WTC11 (cell line): ENCODE results near the gene SLAMF1. TPM values are rescaled to one million over a fixed set of nuclear protein-coding genes. Genes with fewer than 3 reads are reported as not detected.

Experiments
- ATAC-seq: fragments of 200-7000 bp; cut with Tn5 transposase; 2 replicates; pipeline ENCODE4 v1.10.0; 2021; ENCODE audit warnings: mild to moderate bottlenecking, moderate library complexity
- CTCF ChIA-PET: fragments of 300-600 bp; sonication (Branson Sonifier 250); formaldehyde crosslinking; loops from one replicate; lab custom pipeline; 2021; ENCODE audit warnings: antibody characterized with exemption; lab: Charles Lee
- POLR2A ChIA-PET: fragments of 350-600 bp; sonication (Branson Sonifier 250); formaldehyde crosslinking; loops from one replicate; lab custom pipeline; 2021; ENCODE audit warnings: antibody characterized with exemption; lab: Charles Lee
- DNase-seq: peaks from one replicate; pipeline ENCODE4 v3.0.0; 2021; ENCODE audit warnings: low spot score
- H3K27ac Mint-ChIP-seq: 2 replicates; pipeline ENCODE4 v1.8.0; 2021; ENCODE audit warnings: mixed read lengths
- H3K27me3 Mint-ChIP-seq: 2 replicates; pipeline ENCODE4 v1.8.0; 2021; ENCODE audit warnings: low read depth, mild to moderate bottlenecking, moderate library complexity, mixed read lengths
- H3K36me3 Mint-ChIP-seq: 2 replicates; pipeline ENCODE4 v1.8.0; 2021; ENCODE audit warnings: mixed read lengths
- H3K4me1 Mint-ChIP-seq: 2 replicates; pipeline ENCODE4 v1.8.0; 2022; ENCODE audit warnings: mixed read lengths
- H3K4me3 Mint-ChIP-seq: 2 replicates; pipeline ENCODE4 v1.8.0; 2021; ENCODE audit warnings: mild to moderate bottlenecking, moderate library complexity, mixed read lengths
- H3K9me3 Mint-ChIP-seq: 2 replicates; pipeline ENCODE4 v1.8.0; 2021; ENCODE audit warnings: mixed read lengths
- CBFB ChIP-seq: sonication (generic); formaldehyde crosslinking; IDR thresholded peaks from 2 replicates; pipeline ENCODE4 v1.8.1; 2022; ENCODE audit warnings: mild to moderate bottlenecking, low read depth, missing genetic modification reagents
- EMX1 ChIP-seq: fragments of 250-450 bp; sonication (Bioruptor Pico); IDR thresholded peaks from 2 replicates; pipeline ENCODE4 v1.8.0; 2021; ENCODE audit warnings: mild to moderate bottlenecking
- ESRRA ChIP-seq: sonication (generic); formaldehyde crosslinking; IDR thresholded peaks from 2 replicates; pipeline ENCODE4 v1.8.1; 2022; ENCODE audit warnings: mild to moderate bottlenecking, missing genetic modification reagents, borderline replicate concordance
- FOXP1 ChIP-seq: sonication (generic); formaldehyde crosslinking; IDR thresholded peaks from 2 replicates; pipeline ENCODE4 v1.8.0; 2022; ENCODE audit warnings: missing genetic modification reagents, mild to moderate bottlenecking, moderate library complexity, borderline replicate concordance
- GTF2I ChIP-seq: fragments of 250-450 bp; sonication (Bioruptor Pico); conservative IDR thresholded peaks from 2 replicates; pipeline ENCODE4 v1.4.0; 2021; ENCODE audit warnings: mild to moderate bottlenecking
- JAZF1 ChIP-seq: fragments of 250-450 bp; sonication (Bioruptor Pico); IDR thresholded peaks from 2 replicates; pipeline ENCODE4 v1.9.0; 2021; ENCODE audit warnings: moderate library complexity, mild to moderate bottlenecking, inconsistent platforms
- MXD4 ChIP-seq: fragments of 250-450 bp; sonication (Bioruptor Pico); IDR thresholded peaks from 2 replicates; pipeline ENCODE4 v1.8.0; 2021; ENCODE audit warnings: mild to moderate bottlenecking, moderate library complexity, borderline replicate concordance
- NR2C2 ChIP-seq: sonication (generic); formaldehyde crosslinking; IDR thresholded peaks from 2 replicates; pipeline ENCODE4 v1.8.0; 2022; ENCODE audit warnings: mild to moderate bottlenecking, missing genetic modification reagents
- RORB ChIP-seq: fragments of 250-450 bp; sonication (Bioruptor Pico); IDR thresholded peaks from 2 replicates; pipeline ENCODE4 v1.9.0; 2021; ENCODE audit warnings: mild to moderate bottlenecking
- TCF7 ChIP-seq: sonication (generic); formaldehyde crosslinking; IDR thresholded peaks from 2 replicates; pipeline ENCODE4 v1.8.0; 2022; ENCODE audit warnings: mild to moderate bottlenecking, low read depth, missing genetic modification reagents, moderate library complexity
- ZBTB21 ChIP-seq: sonication (generic); formaldehyde crosslinking; IDR thresholded peaks from 2 replicates; pipeline ENCODE4 v1.8.1; 2023; ENCODE audit warnings: mild to moderate bottlenecking, missing genetic modification reagents, borderline replicate concordance
- ZNF121 ChIP-seq: sonication (generic); formaldehyde crosslinking; IDR thresholded peaks from 2 replicates; pipeline ENCODE4 v1.8.0; 2023; ENCODE audit warnings: missing genetic modification reagents
- ZNF396 ChIP-seq: fragments of 250-450 bp; sonication (Bioruptor Pico); IDR thresholded peaks from 2 replicates; pipeline ENCODE4 v1.8.0; 2021; ENCODE audit warnings: mild to moderate bottlenecking, moderate library complexity, borderline replicate concordance
- ZNF423 ChIP-seq: fragments of 250-450 bp; sonication (Bioruptor Pico); IDR thresholded peaks from 2 replicates; pipeline ENCODE4 v2.1.2; 2022; ENCODE audit warnings: mild to moderate bottlenecking, moderate library complexity
- total RNA-seq: library from RNA; stranded (reverse); gene quantifications from 3 replicates; pipeline ENCODE4 v1.2.3, GENCODE V29; 2021
- TF ChIP-seq, protein P1 (sequence below): sonication (generic); formaldehyde crosslinking; conservative IDR thresholded peaks from 2 replicates; pipeline ENCODE4 v1.8.1; 2023; ENCODE audit warnings: mild to moderate bottlenecking, low read depth, missing genetic modification reagents, moderate library complexity
- TF ChIP-seq, protein P2 (sequence below): sonication (generic); formaldehyde crosslinking; IDR thresholded peaks from 2 replicates; pipeline ENCODE4 v1.8.1; 2023; ENCODE audit warnings: mild to moderate bottlenecking, missing genetic modification reagents, borderline replicate concordance
- TF ChIP-seq, protein P3 (sequence below): fragments of 250-450 bp; sonication (Bioruptor Pico); conservative IDR thresholded peaks from 2 replicates; pipeline ENCODE4 v1.9.0; 2021; ENCODE audit warnings: mild to moderate bottlenecking
- TF ChIP-seq, protein P4 (sequence below): sonication (generic); formaldehyde crosslinking; IDR thresholded peaks from 2 replicates; pipeline ENCODE4 v1.8.0; 2022; ENCODE audit warnings: mild to moderate bottlenecking, missing genetic modification reagents
- TF ChIP-seq, protein P5 (sequence below): sonication (generic); formaldehyde crosslinking; IDR thresholded peaks from 2 replicates; pipeline ENCODE4 v1.8.1; 2022; ENCODE audit warnings: low read depth, mild to moderate bottlenecking, moderate library complexity, missing genetic modification reagents, borderline replicate concordance
- TF ChIP-seq, protein P6 (sequence below): sonication (generic); formaldehyde crosslinking; IDR thresholded peaks from 2 replicates; pipeline ENCODE4 v1.8.1; 2023; ENCODE audit warnings: mild to moderate bottlenecking, missing genetic modification reagents
- TF ChIP-seq, protein P7 (sequence below): fragments of 250-450 bp; sonication (Bioruptor Pico); IDR thresholded peaks from 2 replicates; pipeline ENCODE4 v1.8.0; 2021; ENCODE audit warnings: mild to moderate bottlenecking

The SLAMF1 gene
- total RNA-seq, 1 experiment from 2014 or later: 0.15 TPM

DNA sequence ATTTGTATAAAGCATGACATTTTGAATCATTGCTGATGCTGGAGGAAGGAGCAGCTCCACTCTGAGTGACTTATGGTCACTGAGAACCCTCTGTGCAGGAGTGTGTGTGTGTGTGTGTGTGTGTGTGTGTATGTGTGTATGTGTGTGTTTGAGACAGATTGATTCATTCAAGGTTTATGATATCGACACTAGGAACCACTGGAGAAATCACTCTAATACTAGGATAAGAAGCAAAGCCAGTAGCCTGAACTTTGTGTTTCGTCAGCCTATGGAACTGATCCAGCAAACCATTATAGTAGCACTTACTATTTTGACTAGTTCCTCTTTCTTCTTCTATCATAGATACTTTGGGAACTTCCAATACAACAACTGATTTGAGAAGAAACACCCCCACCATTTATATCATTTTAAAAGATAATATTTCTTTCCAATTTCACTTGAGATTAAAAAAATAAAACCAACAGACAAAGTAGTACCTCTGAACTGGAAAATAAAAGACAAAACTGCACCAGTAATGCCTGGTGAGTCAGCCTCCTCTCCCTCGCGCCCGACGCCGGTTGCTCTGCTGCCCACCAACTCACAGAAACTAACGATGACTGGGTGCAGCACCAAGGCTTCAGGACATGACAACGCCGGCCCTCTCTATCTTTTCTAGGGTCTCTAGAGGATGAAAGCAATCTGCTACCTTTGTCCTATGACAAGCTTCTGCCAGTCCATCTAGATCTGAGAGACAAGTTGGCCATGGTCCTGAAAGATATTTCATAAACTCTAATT lies 20.9 kb downstream of the SLAMF1 start:
- no peaks in the 10 kb centered on the region; the same call in 1 of the 2 replicates for H3K27me3 Mint-ChIP-seq

DNA sequence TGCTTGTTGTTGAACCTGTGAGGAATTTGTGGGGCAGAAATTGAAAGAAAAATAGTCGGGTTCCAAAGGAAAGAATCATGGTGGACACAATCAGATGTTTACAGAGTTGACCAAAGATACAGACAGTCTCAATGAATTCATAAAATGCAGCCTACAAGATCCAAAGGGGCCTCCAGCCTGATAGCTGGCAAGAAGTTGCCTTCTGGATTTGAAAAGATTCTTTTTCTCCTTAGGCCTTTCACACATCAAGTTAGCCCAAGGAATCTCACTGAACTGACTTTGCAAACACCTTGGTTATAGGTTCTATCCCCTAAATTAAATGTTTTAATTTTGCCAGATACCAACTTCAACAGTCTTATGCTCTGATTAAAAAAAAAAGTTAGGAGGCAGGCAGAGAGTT lies 21.5 kb downstream of the SLAMF1 start:
- H3K36me3 Mint-ChIP-seq: no peaks in the 10 kb centered on the region
- POLR2A ChIA-PET: no interaction called here
- DNase-seq (no peak), ATAC-seq (no peak)
- peaks cover 8% of the 10 kb centered on the region for H3K9me3 Mint-ChIP-seq
- peaks cover 3% of the 10 kb centered on the region; the same call in 1 of the 2 replicates for H3K4me1 Mint-ChIP-seq
- CTCF ChIA-PET: no interaction called here
- no peaks in the 10 kb centered on the region; the same call in 1 of the 2 replicates for H3K27me3 Mint-ChIP-seq
- H3K27ac Mint-ChIP-seq: no peak overlapping the region
- no peak overlapping the region for H3K4me3 Mint-ChIP-seq
- TF ChIP-seq EMX1 (CRISPR knock-in tag): no peak
- no peak for TF ChIP-seq CBFB (CRISPR knock-in tag)
- TF ChIP-seq, protein P1, sequence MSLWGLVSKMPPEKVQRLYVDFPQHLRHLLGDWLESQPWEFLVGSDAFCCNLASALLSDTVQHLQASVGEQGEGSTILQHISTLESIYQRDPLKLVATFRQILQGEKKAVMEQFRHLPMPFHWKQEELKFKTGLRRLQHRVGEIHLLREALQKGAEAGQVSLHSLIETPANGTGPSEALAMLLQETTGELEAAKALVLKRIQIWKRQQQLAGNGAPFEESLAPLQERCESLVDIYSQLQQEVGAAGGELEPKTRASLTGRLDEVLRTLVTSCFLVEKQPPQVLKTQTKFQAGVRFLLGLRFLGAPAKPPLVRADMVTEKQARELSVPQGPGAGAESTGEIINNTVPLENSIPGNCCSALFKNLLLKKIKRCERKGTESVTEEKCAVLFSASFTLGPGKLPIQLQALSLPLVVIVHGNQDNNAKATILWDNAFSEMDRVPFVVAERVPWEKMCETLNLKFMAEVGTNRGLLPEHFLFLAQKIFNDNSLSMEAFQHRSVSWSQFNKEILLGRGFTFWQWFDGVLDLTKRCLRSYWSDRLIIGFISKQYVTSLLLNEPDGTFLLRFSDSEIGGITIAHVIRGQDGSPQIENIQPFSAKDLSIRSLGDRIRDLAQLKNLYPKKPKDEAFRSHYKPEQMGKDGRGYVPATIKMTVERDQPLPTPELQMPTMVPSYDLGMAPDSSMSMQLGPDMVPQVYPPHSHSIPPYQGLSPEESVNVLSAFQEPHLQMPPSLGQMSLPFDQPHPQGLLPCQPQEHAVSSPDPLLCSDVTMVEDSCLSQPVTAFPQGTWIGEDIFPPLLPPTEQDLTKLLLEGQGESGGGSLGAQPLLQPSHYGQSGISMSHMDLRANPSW (CRISPR knock-in tag): no peak
- no peak for TF ChIP-seq ZNF423 (CRISPR knock-in tag)
- TF ChIP-seq TCF7: no peak
- TF ChIP-seq, protein P2, sequence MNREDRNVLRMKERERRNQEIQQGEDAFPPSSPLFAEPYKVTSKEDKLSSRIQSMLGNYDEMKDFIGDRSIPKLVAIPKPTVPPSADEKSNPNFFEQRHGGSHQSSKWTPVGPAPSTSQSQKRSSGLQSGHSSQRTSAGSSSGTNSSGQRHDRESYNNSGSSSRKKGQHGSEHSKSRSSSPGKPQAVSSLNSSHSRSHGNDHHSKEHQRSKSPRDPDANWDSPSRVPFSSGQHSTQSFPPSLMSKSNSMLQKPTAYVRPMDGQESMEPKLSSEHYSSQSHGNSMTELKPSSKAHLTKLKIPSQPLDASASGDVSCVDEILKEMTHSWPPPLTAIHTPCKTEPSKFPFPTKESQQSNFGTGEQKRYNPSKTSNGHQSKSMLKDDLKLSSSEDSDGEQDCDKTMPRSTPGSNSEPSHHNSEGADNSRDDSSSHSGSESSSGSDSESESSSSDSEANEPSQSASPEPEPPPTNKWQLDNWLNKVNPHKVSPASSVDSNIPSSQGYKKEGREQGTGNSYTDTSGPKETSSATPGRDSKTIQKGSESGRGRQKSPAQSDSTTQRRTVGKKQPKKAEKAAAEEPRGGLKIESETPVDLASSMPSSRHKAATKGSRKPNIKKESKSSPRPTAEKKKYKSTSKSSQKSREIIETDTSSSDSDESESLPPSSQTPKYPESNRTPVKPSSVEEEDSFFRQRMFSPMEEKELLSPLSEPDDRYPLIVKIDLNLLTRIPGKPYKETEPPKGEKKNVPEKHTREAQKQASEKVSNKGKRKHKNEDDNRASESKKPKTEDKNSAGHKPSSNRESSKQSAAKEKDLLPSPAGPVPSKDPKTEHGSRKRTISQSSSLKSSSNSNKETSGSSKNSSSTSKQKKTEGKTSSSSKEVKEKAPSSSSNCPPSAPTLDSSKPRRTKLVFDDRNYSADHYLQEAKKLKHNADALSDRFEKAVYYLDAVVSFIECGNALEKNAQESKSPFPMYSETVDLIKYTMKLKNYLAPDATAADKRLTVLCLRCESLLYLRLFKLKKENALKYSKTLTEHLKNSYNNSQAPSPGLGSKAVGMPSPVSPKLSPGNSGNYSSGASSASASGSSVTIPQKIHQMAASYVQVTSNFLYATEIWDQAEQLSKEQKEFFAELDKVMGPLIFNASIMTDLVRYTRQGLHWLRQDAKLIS (CRISPR knock-in tag): no peak
- TF ChIP-seq, protein P3, sequence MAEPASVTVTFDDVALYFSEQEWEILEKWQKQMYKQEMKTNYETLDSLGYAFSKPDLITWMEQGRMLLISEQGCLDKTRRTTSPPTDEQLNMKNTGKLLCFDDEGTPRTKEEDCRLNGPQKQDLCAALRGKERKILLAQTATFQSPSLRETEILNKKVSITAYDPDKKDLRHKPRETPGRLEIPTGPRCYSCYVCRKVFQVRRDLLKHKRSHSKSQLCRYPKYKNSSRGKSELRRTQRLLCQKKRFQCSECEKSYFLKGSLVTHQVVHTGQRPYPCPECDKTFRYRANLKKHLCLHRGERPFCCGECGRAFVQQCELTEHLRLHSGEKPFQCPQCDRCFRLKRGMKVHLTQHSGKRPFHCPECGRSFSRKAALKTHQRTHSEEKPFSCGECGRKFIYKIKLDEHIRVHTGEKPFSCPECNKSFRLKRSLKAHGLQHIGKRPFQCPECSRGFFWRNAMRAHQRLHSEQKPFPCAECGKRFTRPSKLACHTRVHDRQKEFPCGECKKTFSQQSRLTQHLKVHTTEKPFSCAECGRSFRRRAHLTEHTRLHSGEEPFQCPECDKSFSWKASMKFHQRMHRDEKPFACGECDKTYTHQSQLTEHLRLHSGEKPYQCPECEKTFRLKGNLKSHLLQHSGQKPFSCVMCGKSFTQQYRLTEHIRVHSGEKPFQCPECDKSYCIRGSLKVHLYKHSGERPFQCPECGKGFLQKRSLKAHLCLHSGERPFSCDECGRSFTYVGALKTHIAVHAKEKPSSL (CRISPR knock-in tag): no peak
- no peak for TF ChIP-seq ZNF121 (CRISPR knock-in tag)

More for the DNA sequence above, 20.9 kb downstream of the SLAMF1 start:
- no peak overlapping the region for H3K4me3 Mint-ChIP-seq
- peaks cover 8% of the 10 kb centered on the region for H3K9me3 Mint-ChIP-seq
- H3K27ac Mint-ChIP-seq: no peak overlapping the region
- peaks cover 5% of the 10 kb centered on the region; the same call in 1 of the 2 replicates for H3K4me1 Mint-ChIP-seq
- ATAC-seq (no peak), DNase-seq (no peak)
- H3K36me3 Mint-ChIP-seq: no peaks in the 10 kb centered on the region
- ChIA-PET POLR2A (no interaction called here), CTCF (no interaction called here)
- TF ChIP-seq ZNF121 (CRISPR knock-in tag): no peak
- no peak for TF ChIP-seq JAZF1
- no peak for TF ChIP-seq FOXP1 (CRISPR knock-in tag)
- no peak for TF ChIP-seq NR2C2
- TF ChIP-seq ZNF396: no peak
- TF ChIP-seq GTF2I (CRISPR knock-in tag): no peak
- no peak for TF ChIP-seq MXD4 (CRISPR knock-in tag)
- TF ChIP-seq, protein P4, sequence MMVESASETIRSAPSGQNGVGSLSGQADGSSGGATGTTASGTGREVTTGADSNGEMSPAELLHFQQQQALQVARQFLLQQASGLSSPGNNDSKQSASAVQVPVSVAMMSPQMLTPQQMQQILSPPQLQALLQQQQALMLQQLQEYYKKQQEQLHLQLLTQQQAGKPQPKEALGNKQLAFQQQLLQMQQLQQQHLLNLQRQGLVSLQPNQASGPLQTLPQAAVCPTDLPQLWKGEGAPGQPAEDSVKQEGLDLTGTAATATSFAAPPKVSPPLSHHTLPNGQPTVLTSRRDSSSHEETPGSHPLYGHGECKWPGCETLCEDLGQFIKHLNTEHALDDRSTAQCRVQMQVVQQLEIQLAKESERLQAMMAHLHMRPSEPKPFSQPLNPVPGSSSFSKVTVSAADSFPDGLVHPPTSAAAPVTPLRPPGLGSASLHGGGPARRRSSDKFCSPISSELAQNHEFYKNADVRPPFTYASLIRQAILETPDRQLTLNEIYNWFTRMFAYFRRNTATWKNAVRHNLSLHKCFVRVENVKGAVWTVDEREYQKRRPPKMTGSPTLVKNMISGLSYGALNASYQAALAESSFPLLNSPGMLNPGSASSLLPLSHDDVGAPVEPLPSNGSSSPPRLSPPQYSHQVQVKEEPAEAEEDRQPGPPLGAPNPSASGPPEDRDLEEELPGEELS: no peak
- TF ChIP-seq, protein P5, sequence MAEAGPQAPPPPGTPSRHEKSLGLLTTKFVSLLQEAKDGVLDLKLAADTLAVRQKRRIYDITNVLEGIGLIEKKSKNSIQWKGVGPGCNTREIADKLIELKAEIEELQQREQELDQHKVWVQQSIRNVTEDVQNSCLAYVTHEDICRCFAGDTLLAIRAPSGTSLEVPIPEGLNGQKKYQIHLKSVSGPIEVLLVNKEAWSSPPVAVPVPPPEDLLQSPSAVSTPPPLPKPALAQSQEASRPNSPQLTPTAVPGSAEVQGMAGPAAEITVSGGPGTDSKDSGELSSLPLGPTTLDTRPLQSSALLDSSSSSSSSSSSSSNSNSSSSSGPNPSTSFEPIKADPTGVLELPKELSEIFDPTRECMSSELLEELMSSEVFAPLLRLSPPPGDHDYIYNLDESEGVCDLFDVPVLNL: no peak
- no peak for TF ChIP-seq ZBTB21
- TF ChIP-seq, protein P6, sequence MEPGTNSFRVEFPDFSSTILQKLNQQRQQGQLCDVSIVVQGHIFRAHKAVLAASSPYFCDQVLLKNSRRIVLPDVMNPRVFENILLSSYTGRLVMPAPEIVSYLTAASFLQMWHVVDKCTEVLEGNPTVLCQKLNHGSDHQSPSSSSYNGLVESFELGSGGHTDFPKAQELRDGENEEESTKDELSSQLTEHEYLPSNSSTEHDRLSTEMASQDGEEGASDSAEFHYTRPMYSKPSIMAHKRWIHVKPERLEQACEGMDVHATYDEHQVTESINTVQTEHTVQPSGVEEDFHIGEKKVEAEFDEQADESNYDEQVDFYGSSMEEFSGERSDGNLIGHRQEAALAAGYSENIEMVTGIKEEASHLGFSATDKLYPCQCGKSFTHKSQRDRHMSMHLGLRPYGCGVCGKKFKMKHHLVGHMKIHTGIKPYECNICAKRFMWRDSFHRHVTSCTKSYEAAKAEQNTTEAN (CRISPR knock-in tag): no peak
- TF ChIP-seq ESRRA (CRISPR knock-in tag): no peak
- no peak for TF ChIP-seq CBFB (CRISPR knock-in tag)
- TF ChIP-seq, protein P7, sequence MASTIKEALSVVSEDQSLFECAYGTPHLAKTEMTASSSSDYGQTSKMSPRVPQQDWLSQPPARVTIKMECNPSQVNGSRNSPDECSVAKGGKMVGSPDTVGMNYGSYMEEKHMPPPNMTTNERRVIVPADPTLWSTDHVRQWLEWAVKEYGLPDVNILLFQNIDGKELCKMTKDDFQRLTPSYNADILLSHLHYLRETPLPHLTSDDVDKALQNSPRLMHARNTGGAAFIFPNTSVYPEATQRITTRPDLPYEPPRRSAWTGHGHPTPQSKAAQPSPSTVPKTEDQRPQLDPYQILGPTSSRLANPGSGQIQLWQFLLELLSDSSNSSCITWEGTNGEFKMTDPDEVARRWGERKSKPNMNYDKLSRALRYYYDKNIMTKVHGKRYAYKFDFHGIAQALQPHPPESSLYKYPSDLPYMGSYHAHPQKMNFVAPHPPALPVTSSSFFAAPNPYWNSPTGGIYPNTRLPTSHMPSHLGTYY (CRISPR knock-in tag): no peak
- no peak for TF ChIP-seq RORB (CRISPR knock-in tag)
